GM12878 (cell line): Measurements from ENCODE around the gene GSTA4. TPM values are rescaled to one million over a fixed set of nuclear protein-coding genes. Genes with fewer than 3 reads are reported as not detected.

ENCODE experiments used
- ATAC-seq: fragments of 200-7000 bp; cut with Tn5 transposase; 3 replicates; pipeline ENCODE4 v1.9.1; 2020; ENCODE audit warnings: mild to moderate bottlenecking, moderate library complexity
- BruUV-seq: library from RNA; stranded (reverse); fragments of 400-500 nt; replicated peaks from 2 replicates; lab custom pipeline; 2021; lab: Mats Ljungman, UMichigan
- CTCF ChIA-PET: fragments of 300-600 bp; sonication (Branson Sonifier 250); formaldehyde crosslinking; extraction: SDS; loops from one replicate; lab custom pipeline; 2021; ENCODE audit warnings: inconsistent platforms; lab: Yijun Ruan, JAX
- POLR2A ChIA-PET: fragments of 350-600 bp; formaldehyde crosslinking; extraction: SDS; loops from one replicate; lab custom pipeline; 2021; ENCODE audit warnings: inconsistent platforms; lab: Charles Lee
- RAD21 ChIA-PET: fragments of 300-600 bp; sonication (Branson Sonifier 250); formaldehyde crosslinking; loops from one replicate; lab custom pipeline; 2023; ENCODE audit warnings: antibody characterized with exemption; ENCODE audit not compliant: unreplicated experiment; lab: Charles Lee
- SMC1A ChIA-PET: fragments of 300-600 bp; sonication (Branson Sonifier 250); formaldehyde crosslinking; loops from one replicate; lab custom pipeline; 2023; ENCODE audit not compliant: unreplicated experiment, uncharacterized antibody; lab: Charles Lee
- DNase-seq: peaks from one replicate; pipeline ENCODE4 v3.0.0-alpha.2; 2011; ENCODE audit warnings: low read depth, low spot score
- FAIRE-seq: peaks from 3 replicates; lab custom pipeline; 2011; peaks lifted over from hg19 to GRCh38; lab: Jason Lieb, UNC
- H2AFZ ChIP-seq: 2 replicates; pipeline ENCODE4 v1.6.0; 2011; ENCODE audit warnings: low read depth, low read length, control low read depth; ENCODE audit not compliant: control insufficient read depth
- H3K27ac ChIP-seq: 2 replicates; pipeline ENCODE4 v1.5.1; 2011; ENCODE audit warnings: control low read depth; ENCODE audit not compliant: control insufficient read depth, insufficient read depth
- H3K27me3 ChIP-seq, 2 experiments: replicated peaks in 1 of 2; 2 replicates each; pipeline versions ENCODE4 v1.6.0 to v1.6.1; 2011; ENCODE audit warnings: low read length in 1 of 2; ENCODE audit not compliant: control insufficient read depth in 2 of 2, insufficient read depth in 2 of 2
- H3K36me3 ChIP-seq, 2 experiments: 2 replicates each; pipeline ENCODE4 v1.5.1; 2011; ENCODE audit warnings: low read length in 1 of 2; ENCODE audit not compliant: control insufficient read depth in 2 of 2, insufficient read depth in 2 of 2
- H3K4me1 ChIP-seq: 2 replicates; pipeline ENCODE4 v1.6.1; 2011; ENCODE audit warnings: mild to moderate bottlenecking, low read length, moderate library complexity, mixed read lengths; ENCODE audit not compliant: control insufficient read depth, insufficient read depth
- H3K4me2 ChIP-seq: 2 replicates; pipeline ENCODE4 v1.6.0; 2011; ENCODE audit warnings: control low read depth; ENCODE audit not compliant: control insufficient read depth, insufficient read depth
- H3K4me3 ChIP-seq: fragments of 200-600 bp; sonication (generic); 2 replicates; pipeline ENCODE4 v1.5.1; 2016
- H3K79me2 ChIP-seq: 2 replicates; pipeline ENCODE4 v1.6.0; 2011; ENCODE audit warnings: low read length; ENCODE audit not compliant: control insufficient read depth, insufficient read depth
- H3K9ac ChIP-seq: 2 replicates; pipeline ENCODE4 v1.8.0; 2011; ENCODE audit warnings: low read length, control low read depth, mixed read lengths; ENCODE audit not compliant: control insufficient read depth, insufficient read depth
- H3K9me3 ChIP-seq: replicated peaks from 3 replicates; pipeline ENCODE4 v1.5.1; 2011; ENCODE audit warnings: mild to moderate bottlenecking, low read length; ENCODE audit not compliant: control insufficient read depth, insufficient read depth
- H4K20me1 ChIP-seq: 2 replicates; pipeline ENCODE4 v1.6.0; 2011; ENCODE audit not compliant: control insufficient read depth, insufficient read depth
- CHD1 ChIP-seq: IDR thresholded peaks from 2 replicates; pipeline ENCODE4 v1.6.1; 2012; ENCODE audit warnings: low read depth, low read length, improper control_type of control experiment
- KLF5 ChIP-seq: fragments of 450-650 bp; IDR thresholded peaks from 2 replicates; pipeline ENCODE4 v1.6.1; 2014; ENCODE audit warnings: mild to moderate bottlenecking; ENCODE audit not compliant: partially characterized antibody
- NFYB ChIP-seq: IDR thresholded peaks from 2 replicates; pipeline ENCODE4 v1.6.1; 2011; ENCODE audit warnings: low read depth, mild to moderate bottlenecking, low read length, improper control_type of control experiment, moderate library complexity; ENCODE audit not compliant: insufficient read depth
- RB1 ChIP-seq: fragments of 450-650 bp; formaldehyde crosslinking; IDR thresholded peaks from 2 replicates; pipeline ENCODE4 v1.6.1; 2017; ENCODE audit warnings: mild to moderate bottlenecking, borderline replicate concordance
- WGBS: methylation state at CpG from one replicate; pipeline ENCODE4 v1.1.6; 2016; ENCODE audit warnings: low lambda C conversion rate; ENCODE audit not compliant: insufficient replicate concordance, insufficient coverage; ENCODE audit errors: missing lambda C conversion rate; 5-methylcytosine and 5-hydroxymethylcytosine counted together
- in situ Hi-C: fragments of 300-500 bp; cut with MboI; formaldehyde crosslinking; loops from 9 replicates; pipeline ENCODE4 v1.14.3; 2018; ENCODE audit warnings: mixed read lengths
- intact Hi-C: fragments of 100-400 bp; cut with micrococcal nuclease; formaldehyde crosslinking; loops from one replicate; pipeline ENCODE4 v1.14.2; 2022; ENCODE audit not compliant: unreplicated experiment
- polyA plus RNA-seq, 11 experiments: library from polyadenylated mRNA; depleted of rRNA in 4 of 11; unstranded in 6 of 11; stranded (reverse) in 5 of 11; fragments of >200 nt; fragmentation: Nextera tagmentation in 4 of 11; fragmentation: Illumina TruSeq in 1 of 11; extraction: Ambion mirVana in 4 of 11; extraction: Trizol in 1 of 11; gene quantifications; 1 replicate in 1 of 11; 2 replicates in 10 of 11; pipeline versions ENCODE4 v1.2.1 to v1.2.3, GENCODE V29; 2011 to 2016; ENCODE audit warnings: inconsistent platforms in 2 of 11, missing spikeins in 2 of 11, low read depth in 1 of 11
- total RNA-seq, 4 experiments: library from RNA; depleted of rRNA in 3 of 4; stranded (reverse); fragments of >200 nt in 3 of 4; fragmentation: Illumina TruSeq in 1 of 4; extraction: Trizol in 1 of 4; gene quantifications; 2 replicates each; pipeline versions ENCODE4 v1.2.1 to v1.2.3, GENCODE V29; 2013 to 2021
- TF ChIP-seq, protein P1 (sequence below): fragments of 450-650 bp; formaldehyde crosslinking; IDR thresholded peaks from 2 replicates; pipeline ENCODE4 v1.4.0; 2022; ENCODE audit warnings: mild to moderate bottlenecking, moderate library complexity

Gene GSTA4
- total and polyA plus RNA-seq, 10 of the 15 experiments (the other 5 are each of a cell fraction or from before 2014, with no cell fraction given) = 1.9 to 9.7 (median 4.4) TPM

DNA sequence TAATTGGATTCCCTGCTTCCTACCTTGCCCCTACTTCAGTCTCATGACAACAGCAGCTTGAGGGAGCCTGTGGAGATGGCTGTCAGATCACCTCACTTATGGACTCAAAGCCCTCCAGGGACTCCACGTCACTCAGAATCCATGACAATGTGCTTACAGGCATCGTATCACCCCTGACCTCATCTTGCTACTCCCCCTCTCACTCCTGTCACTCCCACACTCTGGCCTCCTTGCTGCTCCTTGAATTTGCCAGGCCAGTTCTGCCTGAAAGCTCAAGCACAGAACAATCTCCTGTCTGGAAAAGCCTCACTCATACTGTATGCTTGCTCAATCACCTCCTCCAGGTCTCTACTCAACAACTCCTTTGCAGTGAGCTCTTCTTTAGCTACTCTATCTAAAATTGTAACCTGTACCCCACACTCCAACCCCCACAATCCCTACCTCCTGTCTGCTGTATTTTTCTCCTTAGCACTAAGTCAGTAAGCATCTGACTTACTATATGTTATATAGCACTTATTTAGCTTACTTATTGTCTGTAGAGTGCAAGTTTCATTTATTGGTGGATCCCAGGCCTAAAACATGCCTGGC, 10.7 kb upstream of the GSTA4 start:
- Histone ChIP-seq H3K4me3 (no peak overlapping the region), H3K4me2 (no peak overlapping the region), H3K36me3 (peaks cover 2 to 4% of the 10 kb centered on the region in 2 experiments; a peak in 2 of 4 replicates), H4K20me1 (no peaks in the 10 kb centered on the region), H3K27me3 (no peaks in the 10 kb centered on the region), H3K27ac (no peak overlapping the region), H3K79me2 (no peaks in the 10 kb centered on the region), H3K4me1 (no peaks in the 10 kb centered on the region), H2AFZ (no peak overlapping the region), H3K9ac (no peak overlapping the region), H3K9me3 (no peaks in the 10 kb centered on the region)
- no peak for FAIRE-seq
- SMC1A ChIA-PET = interaction anchor here (0.8 to 1.5 kb wide), 3 partner anchors 10 to 15 kb away, joined by 3 read pairs; partner anchors contain the start of gene GSTA4
- POLR2A ChIA-PET = no interaction called here
- 78% methylated on average over 2 of the region's 2 CpGs for WGBS
- DNase-seq = no peak
- CTCF ChIA-PET = interaction anchor here (0.7 to 1.4 kb wide), 3 partner anchors 8 to 11 kb away, joined by 3 to 4 read pairs (median 3); no protein-coding TSS in a partner anchor
- intact Hi-C loops (no loop called here), in situ Hi-C loops (no loop called here)
- RAD21 ChIA-PET = no interaction called here
- no peak for ATAC-seq
- TF ChIP-seq KLF5 = no peak
- no peak for TF ChIP-seq NFYB
- TF ChIP-seq, protein P1, sequence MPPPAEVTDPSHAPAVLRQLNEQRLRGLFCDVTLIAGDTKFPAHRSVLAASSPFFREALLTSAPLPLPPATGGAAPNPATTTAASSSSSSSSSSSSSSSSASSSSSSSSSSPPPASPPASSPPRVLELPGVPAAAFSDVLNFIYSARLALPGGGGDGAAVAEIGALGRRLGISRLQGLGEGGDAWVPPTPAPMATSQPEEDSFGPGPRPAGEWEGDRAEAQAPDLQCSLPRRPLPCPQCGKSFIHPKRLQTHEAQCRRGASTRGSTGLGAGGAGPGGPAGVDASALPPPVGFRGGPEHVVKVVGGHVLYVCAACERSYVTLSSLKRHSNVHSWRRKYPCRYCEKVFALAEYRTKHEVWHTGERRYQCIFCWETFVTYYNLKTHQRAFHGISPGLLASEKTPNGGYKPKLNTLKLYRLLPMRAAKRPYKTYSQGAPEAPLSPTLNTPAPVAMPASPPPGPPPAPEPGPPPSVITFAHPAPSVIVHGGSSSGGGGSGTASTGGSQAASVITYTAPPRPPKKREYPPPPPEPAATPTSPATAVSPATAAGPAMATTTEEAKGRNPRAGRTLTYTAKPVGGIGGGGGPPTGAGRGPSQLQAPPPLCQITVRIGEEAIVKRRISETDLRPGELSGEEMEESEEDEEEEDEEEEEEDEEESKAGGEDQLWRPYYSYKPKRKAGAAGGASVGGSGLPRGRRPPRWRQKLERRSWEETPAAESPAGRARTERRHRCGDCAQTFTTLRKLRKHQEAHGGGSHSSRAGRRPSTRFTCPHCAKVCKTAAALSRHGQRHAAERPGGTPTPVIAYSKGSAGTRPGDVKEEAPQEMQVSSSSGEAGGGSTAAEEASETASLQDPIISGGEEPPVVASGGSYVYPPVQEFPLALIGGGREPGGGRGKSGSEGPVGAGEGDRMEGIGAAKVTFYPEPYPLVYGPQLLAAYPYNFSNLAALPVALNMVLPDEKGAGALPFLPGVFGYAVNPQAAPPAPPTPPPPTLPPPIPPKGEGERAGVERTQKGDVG (CRISPR knock-in tag) = no peak
- TF ChIP-seq RB1 = no peak
- TF ChIP-seq CHD1 = no peak
- no TSS peak for BruUV-seq
